Gastroesophageal sphincter (tissue), 3 donors: ENCODE measurements around the gene B4GALNT3.

Experiments
- POLR2A ChIP-seq, 2 donors: fragments of 450-650 bp; IDR thresholded peaks; one replicate each; pipeline ENCODE4 v1.6.1; 2017; ENCODE audit warnings: antibody characterized with exemption in 2 of 2, mild to moderate bottlenecking in 2 of 2, moderate library complexity in 1 of 2
- TF ChIP-seq, protein P1 (sequence below), 4 experiments: fragments of 200-600 bp in 2 of 4; fragments of 450-650 bp in 2 of 4; sonication (generic) in 1 of 4; IDR thresholded peaks; one replicate each; pipeline ENCODE4 v1.5.1; 2017 to 2019; ENCODE audit warnings: antibody characterized with exemption in 4 of 4, mild to moderate bottlenecking in 2 of 4, moderate library complexity in 2 of 4

DNA sequence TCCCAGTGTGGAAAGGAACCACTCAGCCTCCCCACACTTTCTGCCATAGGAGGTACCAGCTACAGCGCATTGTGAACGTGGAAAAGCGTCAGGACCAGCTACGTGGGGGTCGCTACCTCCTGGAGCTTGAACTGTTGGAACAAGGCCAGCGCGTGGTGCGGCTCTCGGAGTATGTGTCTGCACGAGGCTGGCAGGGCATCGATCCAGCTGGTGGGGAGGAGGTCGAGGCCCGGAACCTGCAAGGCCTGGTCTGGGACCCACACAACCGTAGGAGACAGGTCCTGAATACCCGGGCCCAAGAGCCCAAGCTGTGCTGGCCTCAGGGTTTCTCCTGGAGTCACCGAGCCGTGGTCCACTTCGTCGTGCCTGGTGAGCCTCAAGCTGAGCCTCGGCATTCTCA, 96.8 kb downstream of the B4GALNT3 start:
- TF ChIP-seq, protein P1, sequence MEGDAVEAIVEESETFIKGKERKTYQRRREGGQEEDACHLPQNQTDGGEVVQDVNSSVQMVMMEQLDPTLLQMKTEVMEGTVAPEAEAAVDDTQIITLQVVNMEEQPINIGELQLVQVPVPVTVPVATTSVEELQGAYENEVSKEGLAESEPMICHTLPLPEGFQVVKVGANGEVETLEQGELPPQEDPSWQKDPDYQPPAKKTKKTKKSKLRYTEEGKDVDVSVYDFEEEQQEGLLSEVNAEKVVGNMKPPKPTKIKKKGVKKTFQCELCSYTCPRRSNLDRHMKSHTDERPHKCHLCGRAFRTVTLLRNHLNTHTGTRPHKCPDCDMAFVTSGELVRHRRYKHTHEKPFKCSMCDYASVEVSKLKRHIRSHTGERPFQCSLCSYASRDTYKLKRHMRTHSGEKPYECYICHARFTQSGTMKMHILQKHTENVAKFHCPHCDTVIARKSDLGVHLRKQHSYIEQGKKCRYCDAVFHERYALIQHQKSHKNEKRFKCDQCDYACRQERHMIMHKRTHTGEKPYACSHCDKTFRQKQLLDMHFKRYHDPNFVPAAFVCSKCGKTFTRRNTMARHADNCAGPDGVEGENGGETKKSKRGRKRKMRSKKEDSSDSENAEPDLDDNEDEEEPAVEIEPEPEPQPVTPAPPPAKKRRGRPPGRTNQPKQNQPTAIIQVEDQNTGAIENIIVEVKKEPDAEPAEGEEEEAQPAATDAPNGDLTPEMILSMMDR (IDR thresholded peaks at IDR 0.05), result no peak
- no peak for TF ChIP-seq POLR2A (IDR thresholded peaks at IDR 0.05)
